ENCODE data around the gene PPP1R9A. TPM values are rescaled to one million over a fixed set of nuclear protein-coding genes. Genes with fewer than 3 reads are reported as not detected.

PPP1R9A gene
- total RNA-seq, 1 donor from 2014 or later = 1.3 TPM

GRCh38 chr7:95213148-95213547 is 305.8 kb downstream of the PPP1R9A start:
- H3K36me3 Mint-ChIP-seq (ENCODE audit: low read depth) = no peaks in the 10 kb centered on the region
- no peak overlapping the region for H3K27ac Mint-ChIP-seq
- POLR2A ChIA-PET = no interaction called here
- TF ChIP-seq CTCF (IDR thresholded peaks at IDR 0.05) = no peak
- H3K4me3 Mint-ChIP-seq = no peak overlapping the region
- CTCF ChIA-PET = no interaction called here
- no peaks in the 10 kb centered on the region for H3K27me3 Mint-ChIP-seq
- H3K9me3 Mint-ChIP-seq = no peaks in the 10 kb centered on the region
- intact Hi-C loops (cut with micrococcal nuclease) = no loop called here
- DNase-seq (no peak), ATAC-seq (ENCODE audit: low read depth) (no peak)
- no peaks in the 10 kb centered on the region for H3K4me1 Mint-ChIP-seq

- intact Hi-C loops (cut with micrococcal nuclease) = no loop called here
- Mint-ChIP-seq H3K9me3 (no peaks in the 10 kb centered on the region), H3K4me1 (no peaks in the 10 kb centered on the region), H3K27ac (no peak overlapping the region), H3K36me3 (ENCODE audit: low read depth) (no peaks in the 10 kb centered on the region), H3K4me3 (no peak overlapping the region), H3K27me3 (no peaks in the 10 kb centered on the region)
- CTCF ChIA-PET = no interaction called here
- TF ChIP-seq CTCF (IDR thresholded peaks at IDR 0.05) = no peak
- no peak for ATAC-seq (ENCODE audit: low read depth)
- POLR2A ChIA-PET = no interaction called here
- DNase-seq = no peak
Measured at GRCh38 chr7:95213809-95214492, 306.6 kb downstream of the PPP1R9A start.

GRCh38 chr7:95219721-95220120 is 312.3 kb downstream of the PPP1R9A start:
- Mint-ChIP-seq H3K36me3 (ENCODE audit: low read depth) (no peaks in the 10 kb centered on the region), H3K4me1 (no peaks in the 10 kb centered on the region), H3K9me3 (no peaks in the 10 kb centered on the region), H3K27ac (no peak overlapping the region), H3K4me3 (no peak overlapping the region), H3K27me3 (peaks cover 4% of the 10 kb centered on the region)
- POLR2A ChIA-PET = no interaction called here
- DNase-seq (no peak), ATAC-seq (ENCODE audit: low read depth) (no peak)
- CTCF ChIA-PET = no interaction called here
- no peak for TF ChIP-seq CTCF (IDR thresholded peaks at IDR 0.05)
- intact Hi-C loops (cut with micrococcal nuclease) = no loop called here

- intact Hi-C loops (cut with micrococcal nuclease) = no loop called here
- Mint-ChIP-seq H3K4me1 (no peaks in the 10 kb centered on the region), H3K9me3 (no peaks in the 10 kb centered on the region), H3K27me3 (peaks cover 4% of the 10 kb centered on the region), H3K36me3 (ENCODE audit: low read depth) (no peaks in the 10 kb centered on the region), H3K27ac (no peak overlapping the region), H3K4me3 (no peak overlapping the region)
- ATAC-seq (ENCODE audit: low read depth) (no peak), DNase-seq (no peak)
- no peak for TF ChIP-seq CTCF (IDR thresholded peaks at IDR 0.05)
- CTCF ChIA-PET = no interaction called here
- POLR2A ChIA-PET = no interaction called here
Measured at GRCh38 chr7:95220328-95220727, 312.9 kb downstream of the PPP1R9A start.

GRCh38 chr7:95225301-95225700 is 317.9 kb downstream of the PPP1R9A start:
- Mint-ChIP-seq H3K36me3 (ENCODE audit: low read depth) (no peaks in the 10 kb centered on the region), H3K4me1 (no peaks in the 10 kb centered on the region), H3K9me3 (no peaks in the 10 kb centered on the region), H3K27ac (no peak overlapping the region), H3K4me3 (no peak overlapping the region), H3K27me3 (peaks cover 4% of the 10 kb centered on the region)
- ChIA-PET CTCF (no interaction called here), POLR2A (no interaction called here)
- DNase-seq (no peak), ATAC-seq (ENCODE audit: low read depth) (no peak)
- intact Hi-C loops (cut with micrococcal nuclease) = no loop called here
- no peak for TF ChIP-seq CTCF (IDR thresholded peaks at IDR 0.05)

Measured in activated B cell treated with CpG ODN at 0.5 μM for 24 hours (primary cell).